HG03575 (cell line): Measurements from ENCODE around the gene TPP1.

Experiments used
- ATAC-seq: cut with Tn5 transposase; IDR thresholded peaks from one replicate; pipeline ENCODE4 v1.9.1; 2021; ENCODE audit not compliant: unreplicated experiment, insufficient number of reproducible peaks, low FRiP score; ENCODE audit errors: extremely low read depth

The TPP1 gene

DNA sequence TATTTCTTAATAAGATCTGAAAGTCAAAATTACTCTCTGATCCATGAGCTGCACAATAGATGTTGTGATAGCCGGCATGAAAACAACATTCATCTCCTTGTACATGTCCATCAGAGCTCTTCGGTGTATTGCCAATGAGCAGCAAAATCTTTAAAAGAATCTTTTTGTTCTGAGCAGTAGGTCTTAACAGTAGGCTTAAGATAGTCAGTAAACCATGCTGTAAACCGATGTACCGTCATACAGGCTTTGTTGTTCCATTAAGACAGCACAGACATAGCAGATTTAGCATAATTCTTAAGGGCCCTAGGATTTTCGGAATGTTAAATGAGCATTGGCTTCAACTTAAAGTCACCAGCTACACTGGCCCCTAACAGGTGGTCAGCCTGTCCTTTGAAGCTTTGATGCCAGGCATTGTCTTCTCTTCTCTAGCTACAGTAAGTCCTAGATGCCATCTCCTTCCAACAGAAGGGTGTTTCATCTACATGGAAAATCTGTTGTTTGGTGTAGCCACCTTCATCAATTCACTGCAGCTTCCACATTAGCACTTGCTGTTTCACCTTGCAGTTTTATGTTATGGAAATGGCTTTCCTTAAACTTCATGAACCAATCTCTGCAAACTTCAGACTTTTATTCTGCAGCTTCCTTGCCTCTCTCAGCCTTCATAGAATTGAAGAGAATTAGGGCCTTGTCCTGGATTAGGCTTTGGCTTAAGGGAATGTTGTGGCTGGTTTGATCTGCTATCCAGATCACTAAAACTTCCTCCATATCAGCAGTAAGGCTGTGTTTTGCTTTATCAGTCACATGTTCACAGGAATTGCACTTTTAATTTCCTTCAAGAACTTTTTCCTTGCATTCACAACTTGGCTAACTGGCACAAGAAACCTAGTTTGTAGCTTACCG is 44.2 kb downstream of the TPP1 start:
- no peak for ATAC-seq

DNA sequence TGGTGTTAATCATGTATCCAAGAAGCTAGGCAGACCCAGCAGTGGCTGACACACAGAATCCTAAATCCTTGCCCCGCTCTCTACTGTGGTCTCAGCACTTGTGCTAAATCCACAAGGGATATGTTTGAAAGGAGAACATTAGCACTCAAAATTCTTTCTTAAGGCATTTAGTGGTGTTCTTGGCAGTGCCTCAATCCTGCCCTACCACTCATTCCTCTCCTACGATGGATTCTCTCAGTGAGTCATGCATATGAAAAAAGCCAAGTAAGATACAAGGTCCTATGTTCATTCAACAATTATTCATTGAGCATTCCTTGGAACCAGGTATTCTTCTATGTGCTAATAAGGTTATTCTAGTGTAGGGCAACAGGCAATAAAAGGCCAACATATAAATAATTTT is 47.0 kb downstream of the TPP1 start:
- ATAC-seq, result no peak

- no peak for ATAC-seq
Observed at GRCh38 chr11:6571434-6572008, 47.7 kb downstream of the TPP1 start.

GRCh38 chr11:6570691-6571427 is 48.4 kb downstream of the TPP1 start:
- no peak for ATAC-seq

DNA sequence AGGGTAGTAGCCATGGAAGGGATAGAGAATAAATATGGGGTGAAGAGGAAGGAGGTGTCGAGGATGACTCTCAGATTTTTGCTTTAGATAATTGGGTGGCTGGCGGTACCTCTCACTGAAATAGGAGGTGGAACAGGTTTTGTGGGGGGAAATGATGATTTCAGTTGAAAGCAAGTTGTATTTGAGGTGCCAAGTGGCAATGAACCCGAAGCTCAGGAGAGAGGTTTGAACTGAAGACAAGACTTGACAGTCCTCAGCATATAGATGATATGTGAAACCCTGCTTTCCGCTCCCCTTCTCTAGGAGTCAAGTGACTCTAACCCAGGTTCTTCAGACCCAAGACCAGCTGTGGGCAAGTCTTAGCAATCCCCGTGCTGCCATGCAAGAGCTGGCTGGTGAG is 49.5 kb downstream of the TPP1 start:
- no peak for ATAC-seq

- no peak for ATAC-seq
Observed at GRCh38 chr11:6568191-6568918, 50.9 kb downstream of the TPP1 start.

DNA sequence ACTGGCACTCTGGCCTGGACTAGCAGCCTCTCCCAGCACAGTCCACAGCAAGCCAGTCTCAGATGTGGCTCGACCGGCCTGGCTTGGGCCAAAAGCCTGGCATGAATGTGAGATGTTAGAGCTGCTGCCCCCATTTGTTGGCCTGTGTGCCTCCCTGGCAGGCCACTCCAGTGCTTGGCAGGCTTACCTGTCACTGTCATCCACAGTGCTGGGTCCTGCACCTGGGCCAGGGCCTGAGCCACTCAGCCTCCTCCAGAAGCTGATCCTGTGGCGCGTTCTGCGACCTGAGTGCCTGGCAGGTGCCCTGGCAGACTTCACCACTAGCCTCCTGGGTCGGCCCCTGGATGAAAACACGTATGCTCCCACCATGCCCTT is 51.9 kb downstream of the TPP1 start:
- ATAC-seq, result no peak

DNA sequence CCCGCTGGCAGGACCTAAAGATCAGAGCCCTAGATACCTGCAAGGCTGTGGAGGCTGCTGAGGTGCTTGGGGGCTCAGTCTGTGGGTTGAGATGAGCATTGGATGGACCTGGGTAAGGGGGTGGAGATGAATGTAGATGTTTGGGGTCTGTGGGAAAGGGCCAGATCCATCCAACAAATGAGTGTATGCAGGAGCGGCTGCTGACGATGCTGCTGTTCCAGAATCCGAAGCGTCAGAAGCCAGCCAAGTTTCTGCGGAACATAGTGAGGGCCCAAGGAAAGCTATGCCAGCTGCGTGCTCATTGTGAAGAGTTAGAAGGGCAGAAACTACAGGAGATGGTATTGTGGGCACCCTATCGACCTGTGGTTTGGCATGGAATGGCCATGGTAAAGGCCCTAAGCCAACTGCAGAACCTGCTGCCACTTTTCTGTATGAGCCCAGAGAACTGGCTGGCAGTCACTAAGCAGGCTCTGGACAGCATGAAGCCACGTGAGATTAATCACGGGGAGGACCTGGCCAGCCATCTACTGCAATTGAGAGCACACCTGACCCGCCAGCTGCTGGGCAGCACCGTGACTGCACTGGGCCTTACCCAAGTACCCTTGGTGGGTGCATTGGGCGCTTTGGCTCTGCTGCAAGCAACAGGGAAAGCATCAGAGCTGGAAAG is 52.4 kb downstream of the TPP1 start:
- no peak for ATAC-seq

DNA sequence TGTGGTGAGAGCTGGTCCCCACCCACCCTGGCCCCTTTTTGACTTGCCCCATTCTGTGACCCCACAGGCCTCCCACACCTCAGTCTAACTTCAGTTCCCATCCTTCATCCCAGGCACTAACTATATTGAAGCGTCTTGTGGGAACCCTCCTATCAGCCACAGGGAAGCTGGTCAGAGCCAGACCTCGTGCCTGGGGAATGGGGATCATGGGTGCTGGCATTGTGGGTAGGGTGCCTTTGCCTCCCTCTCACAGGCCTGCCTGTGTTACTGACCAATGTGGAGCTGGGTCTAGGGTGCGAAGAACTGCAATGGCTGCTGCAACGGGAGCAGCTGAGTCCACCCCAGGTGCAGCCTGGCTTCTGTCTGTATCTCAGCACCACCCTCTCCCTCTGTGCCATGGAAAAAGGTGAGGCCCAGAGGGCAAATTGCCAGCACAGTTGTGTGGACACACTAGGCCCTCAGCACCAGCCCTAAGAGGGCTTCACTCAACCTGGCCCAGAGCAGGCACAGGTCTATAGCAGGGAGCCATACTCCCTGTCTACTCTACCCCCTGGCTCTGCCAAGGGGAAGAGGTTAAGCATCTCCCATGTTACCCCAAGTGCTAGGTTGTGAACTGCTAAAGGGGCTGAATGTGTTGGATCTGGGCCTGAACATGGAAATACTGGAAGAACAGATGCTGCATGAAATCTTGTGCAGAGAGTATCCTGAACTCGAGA is 53.1 kb downstream of the TPP1 start:
- no peak for ATAC-seq

DNA sequence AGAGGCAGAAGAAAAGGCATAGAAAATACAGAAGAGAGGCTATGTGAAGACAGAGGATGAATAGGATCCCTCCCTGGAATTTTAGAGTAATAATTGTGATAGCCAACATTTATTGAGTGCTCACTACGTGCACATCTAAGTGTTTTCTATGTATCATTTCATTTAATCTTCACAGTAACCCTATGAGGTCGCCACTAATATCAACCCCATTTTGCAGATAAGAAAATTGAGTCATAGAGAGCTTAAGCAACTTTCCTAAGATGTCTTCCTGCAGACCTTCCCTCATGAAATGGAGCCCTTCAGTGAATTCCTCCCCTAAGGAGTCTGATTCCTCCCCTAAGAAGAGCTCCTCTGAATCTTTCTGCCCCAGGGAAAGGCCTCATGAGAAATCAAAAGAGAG is 53.9 kb downstream of the TPP1 start:
- no peak for ATAC-seq

DNA sequence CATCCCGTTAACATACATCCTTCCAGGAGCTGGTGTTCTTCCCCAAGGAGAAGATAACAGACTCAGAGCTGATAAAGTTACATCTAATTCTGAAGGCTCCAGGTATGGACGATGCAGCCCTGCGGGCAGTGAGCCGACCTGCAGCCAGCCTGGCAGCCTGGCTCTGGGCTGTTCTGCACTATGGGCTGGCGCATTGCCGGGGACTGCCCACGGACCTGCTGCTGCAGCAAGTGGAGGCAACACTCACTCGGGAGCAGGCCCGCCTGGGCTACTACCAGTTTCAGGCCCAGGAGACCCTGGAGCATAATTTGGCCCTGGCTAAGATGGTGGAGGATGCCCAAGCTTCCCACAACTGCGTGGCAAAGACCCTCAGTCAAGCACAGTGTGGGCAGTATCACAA is 55.6 kb downstream of the TPP1 start:
- ATAC-seq, result no peak

DNA sequence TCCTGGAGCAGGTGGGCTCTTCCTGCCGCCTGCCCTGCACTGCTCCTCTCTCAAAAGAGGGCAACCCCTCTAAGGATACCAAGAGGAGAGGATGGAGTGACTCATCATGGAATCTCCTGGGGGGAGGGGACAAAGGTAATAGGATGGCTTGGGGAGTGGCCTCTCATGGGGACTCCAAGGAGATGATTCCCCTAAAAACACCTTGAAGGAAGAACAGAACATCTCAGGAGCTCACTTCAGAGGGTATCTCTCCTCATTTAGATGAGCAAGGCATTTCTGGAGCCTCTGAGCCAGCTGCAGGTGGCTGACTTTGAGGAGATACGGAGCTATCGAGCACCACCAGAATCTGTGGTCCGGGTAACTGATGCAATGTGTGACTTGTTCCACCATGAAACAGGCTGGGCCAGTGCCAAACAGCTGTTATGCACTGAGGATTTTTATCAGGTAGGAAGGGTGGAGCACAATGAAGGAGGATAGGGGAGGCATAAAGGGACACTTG is 56.1 kb downstream of the TPP1 start:
- ATAC-seq, result no peak
